Ascending aorta (tissue), 2 donors: ENCODE results near the gene AK3. TPM values are rescaled to one million over a fixed set of nuclear protein-coding genes. Genes with fewer than 3 reads are reported as not detected.
"Not testable (repeated sequence)": the region's sequence is repeated elsewhere in the genome, so short reads cannot be mapped to it uniquely, and the experiment has no call there.

Experiments used
- DNase-seq, 2 donors: peaks; one replicate each; pipeline ENCODE4 v3.0.0-alpha.2; 2019; ENCODE audit warnings: low spot score in 2 of 2
- H3K27ac ChIP-seq, 2 donors: fragments of 200-600 bp; sonication (generic); one replicate each; pipeline ENCODE4 v1.5.1; 2016 to 2017; ENCODE audit warnings: mild to moderate bottlenecking in 1 of 2
- H3K27me3 ChIP-seq: fragments of 200-600 bp; sonication (generic); one replicate; pipeline ENCODE4 v1.5.1; 2017
- H3K36me3 ChIP-seq, 2 donors: fragments of 200-600 bp; sonication (generic); one replicate each; pipeline ENCODE4 v1.5.1; 2016
- H3K4me1 ChIP-seq, 2 donors: fragments of 200-600 bp; sonication (generic); one replicate each; pipeline ENCODE4 v1.5.1; 2016 to 2017; ENCODE audit warnings: mild to moderate bottlenecking in 1 of 2
- H3K4me3 ChIP-seq, 2 donors: fragments of 200-600 bp; sonication (generic); one replicate each; pipeline ENCODE4 v1.5.1; 2016 to 2017; ENCODE audit warnings: mild to moderate bottlenecking in 1 of 2
- H3K9me3 ChIP-seq, 2 donors: fragments of 200-600 bp; sonication (generic); one replicate each; pipeline ENCODE4 v1.5.1; 2016
- intact Hi-C: fragments of 100-400 bp; cut with DNase I; formaldehyde crosslinking; loops from one replicate; pipeline ENCODE4 v1.15.1; 2023
- total RNA-seq: library from RNA; depleted of rRNA; stranded (reverse); fragments of >200 nt; gene quantifications from one replicate; pipeline ENCODE4 v1.1.0, GENCODE V29; 2016
- TF ChIP-seq, protein P1 (sequence below), 3 experiments: fragments of 200-600 bp in 2 of 3; fragments of 450-650 bp in 1 of 3; sonication (generic) in 2 of 3; IDR thresholded peaks; one replicate each; pipeline ENCODE4 v1.5.1; 2016 to 2019; ENCODE audit warnings: antibody characterized with exemption in 3 of 3, mild to moderate bottlenecking in 1 of 3, moderate library complexity in 1 of 3

The AK3 gene
- total RNA-seq = 37.1 TPM

GRCh38 chr9:4740638-4741364 lies at the start of gene AK3:
Gene AK3, minus strand, starts transcription at chr9:4741202. Its CDS starts 115 bp downstream, at chr9:4741087.
- intact Hi-C loops = loop anchor here (1.0 to 5.0 kb wide), 5 partner anchors 60 to 1214 kb away; partner anchors contain the start of genes PLGRKT, PLPP6 and RFX3
- TF ChIP-seq, protein P1, sequence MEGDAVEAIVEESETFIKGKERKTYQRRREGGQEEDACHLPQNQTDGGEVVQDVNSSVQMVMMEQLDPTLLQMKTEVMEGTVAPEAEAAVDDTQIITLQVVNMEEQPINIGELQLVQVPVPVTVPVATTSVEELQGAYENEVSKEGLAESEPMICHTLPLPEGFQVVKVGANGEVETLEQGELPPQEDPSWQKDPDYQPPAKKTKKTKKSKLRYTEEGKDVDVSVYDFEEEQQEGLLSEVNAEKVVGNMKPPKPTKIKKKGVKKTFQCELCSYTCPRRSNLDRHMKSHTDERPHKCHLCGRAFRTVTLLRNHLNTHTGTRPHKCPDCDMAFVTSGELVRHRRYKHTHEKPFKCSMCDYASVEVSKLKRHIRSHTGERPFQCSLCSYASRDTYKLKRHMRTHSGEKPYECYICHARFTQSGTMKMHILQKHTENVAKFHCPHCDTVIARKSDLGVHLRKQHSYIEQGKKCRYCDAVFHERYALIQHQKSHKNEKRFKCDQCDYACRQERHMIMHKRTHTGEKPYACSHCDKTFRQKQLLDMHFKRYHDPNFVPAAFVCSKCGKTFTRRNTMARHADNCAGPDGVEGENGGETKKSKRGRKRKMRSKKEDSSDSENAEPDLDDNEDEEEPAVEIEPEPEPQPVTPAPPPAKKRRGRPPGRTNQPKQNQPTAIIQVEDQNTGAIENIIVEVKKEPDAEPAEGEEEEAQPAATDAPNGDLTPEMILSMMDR (IDR thresholded peaks at IDR 0.05) = peak in 2 of 3 experiments; percentile 18 to 41
- H3K4me1 ChIP-seq = peaks cover 3 to 17% of the 10 kb centered on the region in 2 donors
- H3K9me3 ChIP-seq = no peaks in the 10 kb centered on the region
- peak within 1 kb of the TSS; percentile 76 to 88 for H3K4me3 ChIP-seq
- peak within 1 kb of the TSS; percentile 86 to 87 for H3K27ac ChIP-seq
- peak; percentile 29 to 92 for DNase-seq
- no peaks in the 10 kb centered on the region for H3K36me3 ChIP-seq
- no peaks in the 10 kb centered on the region for H3K27me3 ChIP-seq

GRCh38 chr9:4788703-4789102 lies 47.7 kb upstream of the AK3 start:
- intact Hi-C loops = no loop called here
- H3K4me1 ChIP-seq = no peaks in the 10 kb centered on the region
- TF ChIP-seq, protein P1 (IDR thresholded peaks at IDR 0.05) = no peak
- no peaks in the 10 kb centered on the region for H3K27me3 ChIP-seq
- no peaks in the 10 kb centered on the region for H3K9me3 ChIP-seq
- DNase-seq = no peak
- no peak overlapping the region for H3K27ac ChIP-seq
- no peak overlapping the region for H3K4me3 ChIP-seq
- no peaks in the 10 kb centered on the region for H3K36me3 ChIP-seq

GRCh38 chr9:4787876-4788275 lies 46.9 kb upstream of the AK3 start:
- H3K4me1 ChIP-seq = no peaks in the 10 kb centered on the region
- H3K4me3 ChIP-seq = no peak overlapping the region
- no peak overlapping the region for H3K27ac ChIP-seq
- no peak for DNase-seq
- TF ChIP-seq, protein P1 (IDR thresholded peaks at IDR 0.05) = no peak
- no peaks in the 10 kb centered on the region for H3K9me3 ChIP-seq
- H3K27me3 ChIP-seq = no peaks in the 10 kb centered on the region
- H3K36me3 ChIP-seq = no peaks in the 10 kb centered on the region
- intact Hi-C loops = no loop called here

- intact Hi-C loops = no loop called here
- no peak overlapping the region for H3K27ac ChIP-seq
- DNase-seq = no peak
- no peaks in the 10 kb centered on the region for H3K4me1 ChIP-seq
- TF ChIP-seq, protein P1 (IDR thresholded peaks at IDR 0.05) = no peak
- H3K27me3 ChIP-seq = no peaks in the 10 kb centered on the region
- H3K4me3 ChIP-seq = no peak overlapping the region
- no peaks in the 10 kb centered on the region for H3K36me3 ChIP-seq
- no peaks in the 10 kb centered on the region for H3K9me3 ChIP-seq
Observed at GRCh38 chr9:4786599-4786998, 45.6 kb upstream of the AK3 start.

DNA sequence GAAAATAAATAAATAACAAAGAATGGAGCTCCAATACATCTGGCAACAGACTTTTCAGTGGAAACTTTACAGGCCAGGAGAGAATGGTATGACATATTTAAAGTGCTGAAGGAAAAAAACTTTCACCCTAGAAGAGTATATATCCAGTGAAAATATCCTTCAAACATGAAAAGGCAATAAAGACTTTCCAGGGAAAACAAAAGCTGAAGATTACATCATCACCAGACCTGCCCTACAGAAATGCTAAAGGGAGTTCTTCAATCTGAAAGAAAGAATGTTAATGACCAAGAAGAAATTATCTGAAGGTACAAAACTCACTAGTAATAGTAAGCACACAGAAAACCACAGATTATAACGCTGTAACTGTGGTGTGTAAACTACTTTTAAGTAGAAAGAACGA lies 43.4 kb upstream of the AK3 start:
- Histone ChIP-seq H3K27ac (no peak overlapping the region), H3K36me3 (no peaks in the 10 kb centered on the region), H3K4me3 (no peak overlapping the region), H3K9me3 (no peaks in the 10 kb centered on the region), H3K27me3 (no peaks in the 10 kb centered on the region), H3K4me1 (no peaks in the 10 kb centered on the region)
- TF ChIP-seq, protein P1 (IDR thresholded peaks at IDR 0.05) = no peak
- intact Hi-C loops = no loop called here
- DNase-seq = no peak

DNA sequence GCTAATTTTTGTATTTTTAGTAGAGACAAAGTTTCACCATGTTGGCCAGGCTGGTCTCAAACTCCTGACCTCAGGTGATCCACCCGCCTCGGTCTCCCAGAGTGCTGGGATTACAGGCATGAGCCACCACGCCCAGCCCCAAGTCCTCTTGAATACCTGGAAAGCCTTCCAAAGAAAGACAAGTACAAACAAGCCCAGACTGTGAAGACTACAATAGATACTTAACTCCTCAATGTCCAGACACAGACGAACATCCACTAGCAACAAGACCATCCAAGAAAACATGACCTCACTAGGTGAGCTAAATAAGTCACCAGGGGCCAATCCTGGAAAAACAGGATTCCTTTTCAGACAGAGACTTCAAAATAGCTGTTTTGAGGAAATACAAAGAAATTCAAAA lies 42.2 kb upstream of the AK3 start:
- DNase-seq, H3K27ac ChIP-seq, H3K36me3 ChIP-seq, intact Hi-C loops, H3K4me1 ChIP-seq, H3K4me3 ChIP-seq, H3K27me3 ChIP-seq, H3K9me3 ChIP-seq: not testable (repeated sequence)
